NT2/D1 (cell line): ENCODE results near the gene BCL6.

ENCODE experiments used
- YY1 ChIP-seq: IDR thresholded peaks from 2 replicates; pipeline ENCODE4 v1.6.1; 2011; ENCODE audit not compliant: insufficient read length, insufficient read depth
- ZNF274 ChIP-seq: IDR thresholded peaks from 2 replicates; pipeline ENCODE4 v1.6.1; 2011; ENCODE audit warnings: mild to moderate bottlenecking, low read depth, low read length

- TF ChIP-seq YY1: no peak
- no peak for TF ChIP-seq ZNF274
Observed at GRCh38 chr3:187696021-187696420, 49.2 kb downstream of the BCL6 start.
